Measurements from ENCODE around the gene GUCY1A2.
"Not testable (repeated sequence)": the region's sequence is repeated elsewhere in the genome, so short reads cannot be mapped to it uniquely, and the experiment has no call there.

Gene GUCY1A2

DNA sequence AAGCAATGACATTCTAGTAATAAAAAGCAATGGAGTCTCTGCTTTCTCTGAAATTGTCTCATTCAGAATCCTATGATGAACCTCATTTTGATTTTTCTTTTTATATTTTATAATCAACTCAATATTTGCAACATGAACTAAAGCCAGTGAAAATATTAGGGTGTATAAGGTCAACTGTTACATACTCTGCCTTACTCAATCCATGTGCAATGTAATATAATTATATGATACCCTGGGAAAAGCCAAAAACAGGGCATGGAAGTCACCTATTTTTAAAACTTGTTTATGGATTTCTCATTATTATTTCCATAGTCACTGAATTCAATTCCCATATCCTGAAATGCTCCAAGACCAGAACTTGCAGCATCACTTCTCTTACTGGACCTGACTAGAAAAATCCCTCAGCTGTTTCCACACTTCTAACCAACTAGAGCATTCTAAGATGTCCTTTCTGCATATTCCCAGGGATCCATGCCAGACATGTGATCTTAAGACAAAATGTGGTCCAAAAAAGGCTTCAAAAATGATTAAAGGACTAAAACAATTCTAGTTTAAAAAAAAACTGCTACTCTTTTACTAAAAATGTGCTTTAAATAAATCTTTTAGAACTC, 97.3 kb downstream of the GUCY1A2 start:
- Mint-ChIP-seq H3K4me3 (no peak overlapping the region), H3K27ac (no peak overlapping the region), H3K4me1 (no peaks in the 10 kb centered on the region), H3K9me3 (peaks cover 14% of the 10 kb centered on the region), H3K36me3 (no peaks in the 10 kb centered on the region)
- ATAC-seq (no peak), DNase-seq (ENCODE audit: low spot score in 2 of 2) (no peak)

DNA sequence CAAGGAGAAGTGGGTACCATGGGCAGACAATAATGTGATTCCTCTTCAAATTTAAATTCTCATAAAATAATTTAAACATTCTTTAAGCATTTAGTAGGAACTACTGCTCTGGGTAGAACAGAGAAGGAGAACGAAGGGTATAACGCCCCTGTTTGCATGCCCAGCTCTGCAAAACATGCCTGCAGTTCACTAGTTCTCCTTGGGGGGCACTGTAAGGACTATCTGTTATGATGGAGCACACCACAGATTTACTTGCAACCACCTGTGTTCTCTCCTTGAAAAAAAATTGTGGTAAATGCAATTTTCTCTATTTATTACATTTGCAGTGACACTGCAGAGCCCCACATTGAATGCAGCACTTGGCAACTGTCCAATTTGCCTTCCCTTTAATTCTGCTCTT, 100.3 kb downstream of the GUCY1A2 start:
- no peak for ATAC-seq
- H3K27ac Mint-ChIP-seq: no peak overlapping the region
- H3K4me3 Mint-ChIP-seq: no peak overlapping the region
- no peak for DNase-seq (ENCODE audit: low spot score in 2 of 2)
- H3K36me3 Mint-ChIP-seq: no peaks in the 10 kb centered on the region
- H3K9me3 Mint-ChIP-seq: peaks cover 15% of the 10 kb centered on the region
- H3K4me1 Mint-ChIP-seq: no peaks in the 10 kb centered on the region

GRCh38 chr11:106914409-106914808, 103.9 kb downstream of the GUCY1A2 start:
- ATAC-seq: no peak
- H3K27ac Mint-ChIP-seq: no peak overlapping the region

GRCh38 chr11:106913141-106913540, 105.1 kb downstream of the GUCY1A2 start:
- no peaks in the 10 kb centered on the region for H3K36me3 Mint-ChIP-seq
- no peak overlapping the region for H3K4me3 Mint-ChIP-seq
- H3K4me1 Mint-ChIP-seq: no peaks in the 10 kb centered on the region
- no peak for ATAC-seq
- DNase-seq (ENCODE audit: low spot score in 2 of 2): no peak
- H3K27ac Mint-ChIP-seq: no peak overlapping the region
- peaks cover 19% of the 10 kb centered on the region for H3K9me3 Mint-ChIP-seq

More at GRCh38 chr11:106914409-106914808, 103.9 kb downstream of the GUCY1A2 start:
- peaks cover 12% of the 10 kb centered on the region for H3K9me3 Mint-ChIP-seq
- H3K4me1 Mint-ChIP-seq: no peaks in the 10 kb centered on the region
- no peak for DNase-seq (ENCODE audit: low spot score in 2 of 2)
- no peak overlapping the region for H3K4me3 Mint-ChIP-seq
- H3K36me3 Mint-ChIP-seq: no peaks in the 10 kb centered on the region

DNA sequence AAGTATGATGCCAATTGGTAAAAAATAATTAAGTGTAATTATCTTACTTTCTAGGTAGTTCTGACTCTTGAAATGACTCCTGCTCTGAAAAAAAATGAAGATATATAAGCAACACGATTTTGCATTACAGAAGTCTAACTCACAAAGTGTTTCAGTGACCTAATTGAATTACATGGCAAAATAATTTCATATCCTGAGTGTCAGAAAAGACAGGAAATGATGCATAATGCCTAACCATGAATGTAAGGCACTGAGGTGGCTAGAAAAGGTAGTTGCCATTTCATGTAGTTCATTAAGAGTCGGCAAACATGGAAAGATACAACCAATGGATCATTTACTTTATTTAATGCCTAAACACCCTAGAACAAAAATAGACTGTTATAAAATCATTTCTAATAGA, 113.5 kb downstream of the GUCY1A2 start:
- DNase-seq (ENCODE audit: low spot score in 2 of 2) (no peak), ATAC-seq (no peak)
- Mint-ChIP-seq H3K36me3 (no peaks in the 10 kb centered on the region), H3K4me3 (no peak overlapping the region), H3K4me1 (no peaks in the 10 kb centered on the region), H3K9me3 (peaks cover 15% of the 10 kb centered on the region), H3K27ac (no peak overlapping the region)

DNA sequence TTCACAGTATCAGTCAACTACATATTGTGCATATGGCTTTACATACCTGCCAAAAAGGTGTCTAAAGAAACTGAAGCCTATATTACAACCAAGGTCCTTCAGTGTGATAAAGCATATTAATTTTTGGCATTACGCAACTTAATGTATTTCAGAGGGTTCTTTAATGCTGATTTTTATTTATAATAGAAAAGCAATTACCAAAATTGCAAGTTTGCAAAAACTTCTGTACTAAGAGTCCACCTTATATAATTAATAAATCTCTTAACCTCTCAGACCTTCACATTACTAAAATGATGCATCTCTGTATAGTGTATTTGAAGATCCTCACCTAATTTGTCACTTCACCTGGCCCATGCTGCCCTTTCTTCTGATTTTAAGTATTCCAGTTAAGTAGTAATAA, 128.6 kb downstream of the GUCY1A2 start:
- Mint-ChIP-seq H3K4me3 (no peak overlapping the region), H3K36me3 (no peaks in the 10 kb centered on the region), H3K27ac (no peak overlapping the region), H3K9me3 (peaks cover 14% of the 10 kb centered on the region), H3K4me1 (no peaks in the 10 kb centered on the region)
- DNase-seq (ENCODE audit: low spot score in 2 of 2) (no peak), ATAC-seq (no peak)

- ATAC-seq (no peak), DNase-seq (ENCODE audit: low spot score in 2 of 2) (no peak)
- no peak overlapping the region for H3K4me3 Mint-ChIP-seq
- no peaks in the 10 kb centered on the region for H3K36me3 Mint-ChIP-seq
- no peak overlapping the region for H3K27ac Mint-ChIP-seq
- peaks cover 20% of the 10 kb centered on the region for H3K9me3 Mint-ChIP-seq
- H3K4me1 Mint-ChIP-seq: no peaks in the 10 kb centered on the region
Observed at GRCh38 chr11:106888386-106888785, 129.9 kb downstream of the GUCY1A2 start.

DNA sequence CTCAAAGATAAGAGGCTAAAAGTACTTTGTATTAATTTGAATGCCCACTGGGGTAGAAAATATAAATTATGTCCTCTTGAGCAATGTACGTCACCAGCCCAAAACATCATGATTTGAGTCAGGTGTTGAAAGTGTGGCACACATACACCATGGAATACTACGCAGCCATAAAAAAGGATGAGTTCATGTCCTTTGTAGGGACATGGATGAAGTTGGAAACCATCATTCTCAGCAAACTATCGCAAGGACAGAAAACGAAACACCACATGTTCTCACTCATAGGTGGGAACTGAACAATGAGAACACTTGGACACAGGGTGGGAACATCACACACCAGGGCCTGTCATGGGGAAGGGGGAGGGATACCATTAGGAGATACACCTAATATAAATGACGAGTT, 134.6 kb downstream of the GUCY1A2 start:
- peaks cover 31% of the 10 kb centered on the region for H3K9me3 Mint-ChIP-seq
- DNase-seq (ENCODE audit: low spot score in 2 of 2); H3K4me3 Mint-ChIP-seq; H3K27ac Mint-ChIP-seq; ATAC-seq; H3K36me3 Mint-ChIP-seq; H3K4me1 Mint-ChIP-seq: not testable (repeated sequence)

GRCh38 chr11:106879832-106880546, 138.3 kb downstream of the GUCY1A2 start:
- no peak overlapping the region for H3K27ac Mint-ChIP-seq
- H3K4me3 Mint-ChIP-seq: no peak overlapping the region
- ATAC-seq: no peak
- peaks cover 29% of the 10 kb centered on the region for H3K9me3 Mint-ChIP-seq
- no peaks in the 10 kb centered on the region for H3K4me1 Mint-ChIP-seq
- DNase-seq (ENCODE audit: low spot score in 2 of 2): no peak
- H3K36me3 Mint-ChIP-seq: no peaks in the 10 kb centered on the region

- DNase-seq (ENCODE audit: low spot score in 2 of 2) (no peak), ATAC-seq (no peak)
- H3K4me1 Mint-ChIP-seq: no peaks in the 10 kb centered on the region
- no peaks in the 10 kb centered on the region for H3K36me3 Mint-ChIP-seq
- H3K27ac Mint-ChIP-seq: no peak overlapping the region
- no peak overlapping the region for H3K4me3 Mint-ChIP-seq
- H3K9me3 Mint-ChIP-seq: peaks cover 25% of the 10 kb centered on the region
Observed at GRCh38 chr11:106879029-106879428, 139.2 kb downstream of the GUCY1A2 start.

GRCh38 chr11:106875013-106875412, 143.3 kb downstream of the GUCY1A2 start:
- Mint-ChIP-seq H3K4me1 (no peaks in the 10 kb centered on the region), H3K9me3 (peaks cover 17% of the 10 kb centered on the region), H3K36me3 (no peaks in the 10 kb centered on the region), H3K27ac (no peak overlapping the region), H3K4me3 (no peak overlapping the region)
- no peak for ATAC-seq
- DNase-seq (ENCODE audit: low spot score in 2 of 2): no peak

DNA sequence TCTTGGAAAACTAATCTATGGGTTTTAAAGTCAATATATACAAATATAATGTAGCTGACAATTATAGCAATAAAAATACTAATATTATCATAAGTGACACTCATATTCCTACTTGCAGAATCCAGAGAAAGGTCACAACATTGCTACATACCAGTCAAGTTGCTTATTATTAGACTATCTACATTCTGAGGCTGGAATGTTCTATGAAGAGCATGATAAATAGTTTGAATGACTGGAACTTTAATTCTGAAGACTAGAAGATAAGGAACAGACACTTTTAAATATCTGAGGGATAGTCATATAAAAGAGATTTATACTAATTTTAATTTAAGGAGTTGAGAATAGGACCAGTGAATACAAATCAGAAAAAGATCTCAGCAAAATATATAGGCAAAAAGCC, 146.0 kb downstream of the GUCY1A2 start:
- DNase-seq (ENCODE audit: low spot score in 2 of 2): no peak

DNA sequence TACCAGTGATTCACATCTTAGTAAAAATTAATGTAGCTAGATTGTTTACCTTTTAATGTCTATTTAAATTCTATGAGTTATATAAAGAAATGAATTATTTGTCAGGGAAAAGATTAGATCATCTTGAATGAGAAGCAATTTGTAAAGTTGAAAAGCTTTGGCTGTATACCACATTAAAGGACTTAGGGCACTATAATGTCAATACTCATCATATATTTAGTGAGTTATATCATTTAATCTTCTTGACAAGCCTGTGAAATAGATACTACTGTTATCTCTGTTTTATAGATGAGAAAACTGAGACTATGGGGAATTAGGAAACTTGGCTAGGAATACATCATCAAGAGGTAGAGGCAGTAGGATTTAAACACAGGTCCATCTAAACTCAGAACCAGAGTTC, 160.1 kb downstream of the GUCY1A2 start:
- DNase-seq (ENCODE audit: low spot score in 2 of 2): no peak
- Mint-ChIP-seq H3K27ac (no peak overlapping the region), H3K9me3 (peaks cover 26% of the 10 kb centered on the region), H3K4me3 (no peak overlapping the region), H3K36me3 (no peaks in the 10 kb centered on the region), H3K4me1 (no peaks in the 10 kb centered on the region)
- ATAC-seq: no peak

More for the DNA sequence above, 146.0 kb downstream of the GUCY1A2 start:
- H3K4me1 Mint-ChIP-seq: no peaks in the 10 kb centered on the region
- H3K4me3 Mint-ChIP-seq: no peak overlapping the region
- H3K36me3 Mint-ChIP-seq: no peaks in the 10 kb centered on the region
- no peak overlapping the region for H3K27ac Mint-ChIP-seq
- no peak for ATAC-seq
- peaks cover 8% of the 10 kb centered on the region for H3K9me3 Mint-ChIP-seq

GRCh38 chr11:106856566-106856965, 161.7 kb downstream of the GUCY1A2 start:
- H3K9me3 Mint-ChIP-seq: peaks cover 30% of the 10 kb centered on the region
- no peak overlapping the region for H3K4me3 Mint-ChIP-seq
- ATAC-seq (no peak), DNase-seq (ENCODE audit: low spot score in 2 of 2) (no peak)
- no peaks in the 10 kb centered on the region for H3K4me1 Mint-ChIP-seq
- H3K27ac Mint-ChIP-seq: no peak overlapping the region
- no peaks in the 10 kb centered on the region for H3K36me3 Mint-ChIP-seq

GRCh38 chr11:106854429-106854828, 163.8 kb downstream of the GUCY1A2 start:
- H3K4me1 Mint-ChIP-seq: no peaks in the 10 kb centered on the region
- ATAC-seq (peak; percentile 19), DNase-seq (ENCODE audit: low spot score in 2 of 2) (no peak)
- H3K27ac Mint-ChIP-seq: no peak overlapping the region
- H3K9me3 Mint-ChIP-seq: peaks cover 31% of the 10 kb centered on the region
- H3K36me3 Mint-ChIP-seq: no peaks in the 10 kb centered on the region
- H3K4me3 Mint-ChIP-seq: no peak overlapping the region

GRCh38 chr11:106853850-106854401, 164.3 kb downstream of the GUCY1A2 start:
- no peak overlapping the region for H3K27ac Mint-ChIP-seq
- H3K36me3 Mint-ChIP-seq: no peaks in the 10 kb centered on the region
- no peaks in the 10 kb centered on the region for H3K4me1 Mint-ChIP-seq
- H3K9me3 Mint-ChIP-seq: peaks cover 31% of the 10 kb centered on the region
- DNase-seq (ENCODE audit: low spot score in 2 of 2) (no peak), ATAC-seq (no peak)
- no peak overlapping the region for H3K4me3 Mint-ChIP-seq
